GM19238 (cell line): ENCODE results near the gene BRAF.
A peak's percentile ranks its signal among the peaks of the same experiment; 100 is the strongest.
"Not testable (repeated sequence)": the region's sequence is repeated elsewhere in the genome, so short reads cannot be mapped to it uniquely, and the experiment has no call there.

Source experiments
- DNase-seq: peaks from one replicate; pipeline ENCODE4 v3.0.0; 2011; ENCODE audit warnings: low spot score; ENCODE audit not compliant: insufficient read length

Gene BRAF

DNA sequence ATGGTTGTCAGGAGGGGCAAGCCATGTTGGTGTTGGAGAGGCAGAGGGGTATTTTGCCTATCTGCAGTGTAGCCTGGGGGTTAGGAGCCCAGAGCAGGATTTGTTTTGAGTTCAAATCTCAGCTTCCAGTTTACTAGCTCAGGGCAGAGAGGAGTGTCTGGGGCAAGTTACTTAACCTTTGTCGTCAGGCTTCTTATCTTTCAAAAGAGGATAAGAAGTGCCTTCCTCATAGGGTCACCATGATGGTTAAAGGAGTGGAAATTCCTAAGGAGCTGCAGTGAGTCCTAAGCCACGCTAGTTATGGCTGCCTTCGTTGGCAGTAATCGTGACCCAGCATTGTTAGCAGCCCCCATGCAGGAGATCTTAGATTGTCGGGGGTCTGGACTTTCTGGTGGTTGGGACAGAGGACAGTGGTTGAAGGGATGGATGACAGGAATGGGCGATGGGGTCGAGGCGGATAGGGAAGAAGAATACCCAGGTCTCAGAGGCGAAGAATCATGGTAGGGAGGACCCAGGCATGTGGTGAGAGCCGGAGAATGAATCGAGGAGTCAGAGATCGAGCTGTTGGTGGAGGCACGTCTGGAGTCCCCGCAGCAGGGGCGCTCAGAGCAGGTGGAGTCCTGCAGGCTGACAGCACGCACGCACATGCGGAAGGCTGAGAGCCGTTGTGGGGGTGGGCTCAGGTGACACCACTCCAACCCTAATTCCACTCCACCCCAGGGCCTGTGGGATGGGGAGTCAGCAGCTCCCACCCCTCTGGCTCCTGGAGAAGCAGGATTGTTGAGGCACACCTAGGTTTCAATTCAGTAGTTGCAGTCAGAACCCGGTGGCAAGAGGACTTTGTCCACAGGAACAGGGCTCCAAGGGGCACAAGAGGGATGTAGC, 240.4 kb downstream of the BRAF start:
- no peak for DNase-seq

DNA sequence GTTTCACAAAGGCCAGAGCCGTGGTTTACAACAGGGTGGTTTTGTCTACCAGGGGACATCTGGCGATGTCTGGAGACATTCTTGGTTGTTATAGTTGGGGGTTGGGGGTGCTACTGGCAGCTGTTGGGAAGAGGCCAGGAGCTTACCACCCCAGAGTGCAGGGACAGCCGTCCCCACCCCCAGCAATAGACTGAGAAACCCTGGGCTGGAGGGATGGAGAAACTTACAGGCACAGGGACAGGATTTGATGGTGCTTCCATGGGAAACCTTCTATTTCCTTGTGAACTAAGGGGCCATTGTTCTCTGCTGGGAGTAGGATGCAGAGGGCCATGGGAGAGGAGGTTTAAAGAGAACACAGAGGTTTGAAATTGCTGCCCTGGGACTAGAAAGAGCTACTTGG, 241.1 kb downstream of the BRAF start:
- DNase-seq = no peak

DNA sequence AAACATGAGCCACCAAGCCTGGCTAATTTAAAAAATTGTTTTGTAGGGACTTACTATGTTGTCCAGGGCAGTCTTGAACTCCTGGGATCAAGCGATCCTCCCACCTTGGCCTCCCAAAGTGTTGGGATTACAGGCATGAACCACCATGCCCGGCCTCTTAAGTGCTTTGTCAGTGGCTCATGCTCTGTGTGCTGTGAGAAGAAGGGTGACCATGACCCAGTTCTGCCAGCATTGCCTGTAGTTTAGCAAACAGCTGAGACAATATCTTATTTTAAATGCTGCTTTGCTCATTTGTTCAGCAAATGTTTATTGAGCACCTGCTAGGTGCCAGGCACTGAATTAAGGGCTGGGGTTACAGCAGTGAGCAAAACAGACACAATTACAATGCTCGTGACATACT, 243.0 kb downstream of the BRAF start:
- DNase-seq = no peak

DNA sequence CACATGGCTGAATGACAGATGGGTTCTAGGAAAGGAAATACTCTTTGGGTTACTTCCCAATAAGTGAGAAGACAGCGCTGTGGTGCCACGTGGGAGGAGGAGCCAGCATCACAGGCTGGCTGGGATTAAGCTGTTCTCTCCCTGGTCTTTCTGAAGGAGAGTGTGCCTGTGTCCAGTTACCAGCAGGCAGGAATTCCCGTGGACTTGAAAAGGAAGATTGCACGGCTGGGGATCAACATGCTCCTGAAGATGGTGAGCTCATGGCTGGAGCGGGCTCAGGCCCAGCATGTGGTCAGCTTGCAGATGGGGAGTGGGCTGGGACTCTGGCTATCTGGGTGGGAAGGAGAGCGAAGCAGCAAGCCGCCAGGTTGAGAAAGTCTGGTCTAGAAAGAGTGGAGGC, 243.8 kb downstream of the BRAF start:
- DNase-seq = no peak

DNA sequence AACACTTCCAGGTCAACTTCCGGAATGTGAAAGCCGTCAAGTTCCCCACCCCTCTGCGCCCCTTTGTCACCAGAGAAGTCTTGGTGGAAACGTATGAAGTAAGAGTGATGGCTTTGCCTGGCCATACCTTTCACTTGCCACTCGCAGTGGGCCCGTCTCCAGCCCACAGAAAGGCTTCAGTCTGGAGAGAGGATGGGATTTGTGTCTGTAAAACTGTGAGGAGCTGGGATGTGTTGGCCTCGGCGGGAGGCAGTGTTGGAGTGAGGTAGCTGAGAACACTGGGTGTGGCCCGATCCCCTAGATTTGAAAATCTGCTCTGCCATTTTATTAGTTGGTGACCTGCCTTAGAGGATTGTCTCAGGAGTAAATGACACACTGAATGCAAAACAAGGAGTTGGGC, 245.5 kb downstream of the BRAF start:
- DNase-seq = no peak

DNA sequence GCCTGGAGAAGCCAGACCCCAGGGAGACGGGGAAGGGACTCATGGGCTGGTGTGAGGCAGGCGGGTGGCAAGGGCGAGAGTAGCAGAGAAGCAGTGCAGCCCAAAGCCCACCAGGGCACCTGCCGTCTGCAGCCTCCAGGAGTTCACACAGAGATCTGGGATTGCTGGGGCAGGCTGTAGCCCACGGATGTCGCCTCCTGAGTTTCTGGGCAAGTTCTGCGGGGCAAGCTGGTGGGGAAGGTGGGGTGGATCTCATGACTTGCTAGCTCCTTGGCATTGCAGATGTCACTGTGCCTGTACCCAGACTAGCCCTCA, 246.0 kb downstream of the BRAF start:
- DNase-seq = no peak

DNA sequence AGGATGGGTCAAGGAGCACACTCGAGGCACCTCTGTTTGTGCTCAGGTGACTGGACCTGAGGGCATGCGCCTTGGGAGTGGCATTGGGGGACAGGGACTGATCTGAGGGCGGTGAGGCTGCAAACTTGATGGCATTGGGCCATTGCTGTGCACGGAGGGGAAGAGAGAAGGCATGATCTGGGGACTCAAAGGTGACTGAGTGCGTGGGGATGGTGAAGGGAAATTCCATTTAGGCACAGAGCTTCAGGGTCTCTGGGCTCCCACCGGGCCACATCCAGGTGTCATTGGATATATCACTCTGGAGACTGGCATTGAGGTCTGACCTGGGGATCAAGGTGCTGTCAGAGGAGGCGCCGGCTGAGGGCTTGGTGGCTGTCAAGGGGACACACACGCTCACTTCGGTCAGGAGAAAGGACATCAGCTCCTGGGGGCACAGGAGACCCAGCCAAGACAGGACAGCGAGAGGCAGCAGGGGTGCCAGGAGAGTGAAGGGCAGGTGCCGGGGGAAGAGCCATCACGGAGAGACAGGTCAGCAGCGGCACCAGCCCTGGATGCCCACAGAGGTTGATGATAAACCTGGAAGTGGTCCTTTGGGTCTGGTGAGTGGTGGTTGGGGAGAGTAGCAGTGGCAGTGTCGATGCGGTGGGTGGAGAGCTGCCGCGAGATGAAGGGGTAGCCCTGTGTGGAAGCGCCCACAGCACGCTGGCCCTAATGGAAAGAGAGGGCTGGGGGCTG, 246.5 kb downstream of the BRAF start:
- DNase-seq = no peak

DNA sequence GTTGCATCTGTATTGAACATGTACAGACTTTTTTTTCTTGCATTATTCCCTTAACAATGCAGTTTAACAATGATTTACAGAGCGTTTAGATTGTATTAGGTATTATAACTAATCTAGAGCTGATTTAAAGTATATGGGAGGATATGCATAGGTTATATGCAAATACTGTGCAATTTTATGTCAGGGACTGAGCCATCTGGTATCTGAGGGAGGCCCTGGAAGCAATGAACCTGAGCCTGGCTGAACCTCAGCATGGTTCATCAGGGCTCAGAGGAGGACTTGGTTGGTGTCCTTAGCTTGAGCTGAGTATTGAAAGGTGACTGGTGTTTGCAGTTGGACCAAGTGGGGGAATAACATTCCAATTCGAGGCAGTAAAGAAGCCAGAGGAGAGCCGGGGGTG, 247.2 kb downstream of the BRAF start:
- no peak for DNase-seq

DNA sequence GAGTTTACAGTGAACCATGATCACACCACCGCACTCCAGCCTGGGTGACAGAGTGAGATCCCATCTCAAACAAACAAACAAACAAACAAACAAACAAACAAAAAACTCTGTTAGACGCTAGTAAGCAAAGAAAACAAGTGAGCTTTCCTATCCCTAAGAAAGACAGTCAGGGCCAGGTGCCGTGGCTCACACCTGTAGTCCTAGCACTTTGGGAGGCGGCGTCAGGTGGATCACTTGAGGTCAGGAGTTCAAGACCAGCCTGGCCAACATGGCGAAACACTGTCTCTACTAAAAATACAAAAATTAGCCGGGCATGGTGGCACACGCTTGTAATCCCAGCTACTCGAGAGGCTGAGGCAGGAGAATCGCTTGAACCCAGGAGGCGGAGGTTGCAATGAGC, 247.8 kb downstream of the BRAF start:
- not testable (repeated sequence) for DNase-seq

DNA sequence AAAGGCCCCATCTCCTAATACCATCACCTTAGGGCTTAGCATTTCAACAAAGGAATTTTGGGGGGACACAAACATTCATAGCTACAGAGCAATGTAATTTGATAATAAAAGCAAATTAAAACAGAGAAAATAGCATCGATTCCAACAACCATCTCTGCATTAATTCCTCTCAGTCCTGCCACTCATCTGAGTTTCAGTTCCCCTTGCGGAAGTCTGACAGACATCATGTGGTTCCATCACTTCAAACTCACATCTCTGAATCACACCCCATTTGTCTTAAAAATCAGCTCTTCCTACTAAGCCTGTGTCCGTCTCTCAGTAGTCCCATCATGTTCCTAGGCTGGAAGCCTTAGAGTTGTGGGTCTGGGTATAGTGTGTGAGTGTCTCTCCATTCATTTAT, 248.4 kb downstream of the BRAF start:
- peak; percentile 50 for DNase-seq

DNA sequence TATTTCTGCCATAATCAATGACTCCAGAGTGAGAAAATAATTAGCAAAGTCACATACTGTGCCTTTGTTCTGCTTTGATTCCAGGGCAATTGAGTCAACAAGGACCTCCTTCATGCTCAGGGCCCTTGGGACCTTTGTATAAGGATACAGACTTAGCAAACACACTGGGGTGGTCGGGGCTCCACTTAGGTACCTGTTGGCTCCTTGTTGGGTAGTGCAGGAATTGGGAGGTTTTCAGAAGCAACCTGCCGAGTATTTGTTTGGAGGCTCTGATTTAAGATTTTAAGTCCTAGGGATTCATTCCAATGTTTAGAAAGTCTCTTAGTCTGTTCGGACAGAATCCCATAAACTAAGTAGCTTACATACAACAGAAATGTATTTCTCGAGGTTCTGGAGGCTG, 249.0 kb downstream of the BRAF start:
- DNase-seq = no peak

DNA sequence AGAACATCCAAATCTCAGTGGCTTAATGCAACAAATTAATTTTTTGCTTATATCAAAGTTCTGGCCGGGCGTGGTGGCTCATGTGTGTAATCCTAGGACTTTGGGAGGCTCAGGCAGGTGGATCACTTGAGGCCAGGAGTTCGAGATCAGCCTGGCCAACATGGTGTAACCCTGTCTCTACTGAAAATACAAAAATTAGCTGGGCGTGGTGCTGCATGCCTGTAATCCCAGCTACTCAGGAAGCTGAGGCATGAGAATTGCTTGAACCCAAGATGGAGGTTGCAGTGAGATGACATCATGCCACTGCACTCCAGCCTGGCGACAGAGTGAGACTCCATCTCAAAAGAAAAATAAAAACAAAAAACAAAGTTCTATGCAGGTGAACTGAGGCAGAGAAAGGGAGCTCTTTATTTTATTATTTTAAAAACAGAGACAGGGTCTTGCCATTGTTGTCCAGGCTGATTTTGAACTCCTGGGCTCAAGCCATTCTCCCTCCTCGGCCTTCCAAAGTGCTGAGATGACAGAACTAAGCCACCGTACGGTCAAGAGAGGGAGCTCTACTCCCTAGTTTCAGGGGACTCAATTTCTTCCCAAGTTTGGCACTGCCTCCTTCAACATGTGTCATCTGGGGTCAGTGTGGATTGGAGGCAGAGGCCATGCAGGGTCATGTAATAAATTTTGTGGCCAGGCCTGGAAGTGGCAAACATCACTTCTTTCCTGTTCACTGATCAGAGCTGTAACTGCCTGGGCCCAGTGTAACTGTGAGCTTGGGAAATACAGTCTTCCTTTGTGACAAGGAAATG, 249.6 kb downstream of the BRAF start:
- no peak for DNase-seq

DNA sequence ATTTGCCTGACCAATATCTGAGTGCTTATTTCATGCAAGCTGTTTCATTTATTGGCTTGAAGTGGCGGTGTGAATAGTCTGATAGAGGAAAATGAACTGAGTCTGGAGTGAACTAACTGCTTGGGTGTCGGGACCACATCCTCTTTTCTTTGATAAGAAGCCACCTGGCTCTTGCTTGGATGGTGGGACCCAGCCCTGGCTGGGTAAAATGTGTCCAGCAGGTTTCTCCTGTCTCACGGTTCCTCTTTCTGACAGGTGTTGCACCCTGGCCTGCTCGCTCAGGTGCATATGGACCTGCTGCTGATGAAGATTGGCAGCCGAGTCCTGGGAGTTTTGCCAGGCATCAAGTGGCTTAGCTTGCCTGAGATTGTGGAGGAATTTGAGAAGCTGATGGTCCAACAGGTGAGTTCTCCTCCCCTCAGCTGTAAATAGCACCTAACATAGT, 250.4 kb downstream of the BRAF start:
- DNase-seq = peak; percentile 55

DNA sequence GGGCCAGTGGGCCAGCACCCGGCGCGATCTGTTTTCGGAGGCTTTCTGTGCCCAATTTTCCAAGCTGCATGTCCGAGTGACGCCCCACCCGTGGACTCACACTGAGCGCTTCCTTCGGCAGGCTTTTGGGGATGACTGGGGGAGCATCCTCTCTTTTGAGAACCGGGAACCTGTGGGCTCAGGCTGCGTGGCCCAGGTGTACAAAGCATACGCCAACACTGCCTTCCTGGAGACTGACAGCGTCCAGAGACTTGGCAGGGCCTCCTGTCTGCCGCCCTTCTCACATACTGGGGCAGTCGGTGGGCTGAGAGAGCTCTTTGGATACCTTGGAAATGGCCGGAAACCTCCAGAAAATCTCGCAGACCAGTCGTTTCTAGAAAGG, 251.0 kb downstream of the BRAF start:
- DNase-seq = no peak

DNA sequence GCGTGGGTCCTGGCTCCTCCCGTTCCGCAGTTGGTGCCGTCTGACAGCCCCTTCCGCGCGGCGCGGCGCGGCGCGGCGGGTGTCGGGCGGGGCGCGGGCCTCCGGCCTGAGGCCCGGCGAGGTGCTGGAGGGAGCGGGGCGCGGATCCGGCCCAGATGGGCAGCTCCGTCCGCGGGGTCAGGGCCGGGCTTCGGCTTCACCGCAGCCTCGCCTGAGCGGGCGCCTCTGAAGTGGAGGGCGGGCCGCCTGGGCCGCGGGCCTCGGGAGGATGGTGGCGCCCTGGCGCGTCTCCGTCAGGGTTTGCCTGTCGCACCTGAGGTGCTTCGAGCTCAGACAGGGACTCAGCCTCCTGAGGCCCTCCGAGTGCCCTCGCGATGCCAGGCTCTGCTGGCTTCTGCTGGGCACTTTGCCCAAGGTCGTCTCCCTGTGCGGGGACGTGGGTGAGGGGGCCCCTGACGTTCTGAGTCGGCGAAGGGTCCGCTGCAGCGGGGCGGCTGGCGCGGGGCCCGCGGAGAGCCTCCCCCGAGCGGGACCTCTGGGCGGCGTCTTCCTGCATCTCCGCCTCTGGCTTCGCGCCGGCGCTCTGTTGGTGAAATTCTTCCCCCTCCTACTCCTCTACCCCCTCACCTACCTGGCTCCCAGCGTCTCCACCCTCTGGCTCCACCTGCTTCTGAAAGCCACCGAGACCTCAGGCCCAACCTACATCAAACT, 251.5 kb downstream of the BRAF start:
- peak; percentile 64 for DNase-seq

DNA sequence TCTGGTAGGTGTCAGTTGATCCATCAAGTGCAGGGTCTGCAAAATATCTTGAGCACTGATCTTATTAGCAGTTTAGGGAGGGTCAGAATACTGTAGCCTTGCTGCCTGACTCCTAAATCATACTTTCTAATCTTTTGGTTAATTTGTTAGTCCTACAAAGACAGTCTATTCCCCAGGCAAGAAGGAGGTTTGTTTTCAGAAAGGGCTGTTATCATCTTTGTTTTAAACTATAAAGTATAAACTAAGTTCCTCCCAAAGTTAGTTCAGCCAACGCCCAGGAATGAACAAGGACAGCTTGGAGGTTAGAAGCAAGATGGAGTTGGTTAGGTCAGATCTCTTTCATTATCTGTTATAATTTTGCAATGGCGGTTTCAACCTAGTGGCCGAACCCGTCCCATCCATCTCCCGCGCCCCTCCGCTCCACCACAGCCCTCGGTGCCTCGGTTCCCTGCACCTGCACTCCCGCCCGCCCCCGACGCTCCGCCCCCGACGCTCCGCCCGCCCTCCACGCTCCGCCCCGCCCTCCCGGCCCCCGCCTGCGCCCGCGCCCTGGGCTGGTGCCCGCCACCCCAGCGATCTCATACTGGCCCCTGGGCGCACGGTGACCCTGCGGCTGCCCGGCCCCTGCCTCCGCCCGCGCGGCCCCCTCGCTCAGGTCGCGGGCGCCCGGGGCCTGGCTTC, 252.2 kb downstream of the BRAF start, which contains the start of gene ADCK2:
Gene ADCK2 (plus strand): TSS at position 564 of the 681 bp plus-strand sequence. CDS start 386 bp downstream, outside the sequence.
- peak; percentile 85 for DNase-seq

DNA sequence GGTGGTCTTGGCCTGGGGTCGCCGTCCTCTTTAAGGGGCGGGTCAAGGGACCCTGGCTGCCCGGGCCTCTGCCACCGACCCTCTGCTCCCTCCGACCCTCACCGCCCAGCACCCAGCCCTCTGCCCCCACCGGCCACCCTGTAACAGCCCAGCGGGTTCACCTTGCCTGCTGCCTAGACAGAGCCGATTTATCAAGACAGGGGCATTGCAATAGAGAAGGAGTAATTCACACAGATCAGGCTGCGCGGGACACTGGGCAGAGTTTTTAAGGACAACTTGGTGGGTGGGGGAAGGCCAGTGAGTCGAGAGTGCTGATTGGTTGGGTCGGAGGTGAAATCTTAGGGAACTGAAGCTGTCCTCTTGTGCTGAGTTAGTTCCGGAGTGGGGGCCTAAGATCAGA, 252.8 kb downstream of the BRAF start:
- DNase-seq = no peak

DNA sequence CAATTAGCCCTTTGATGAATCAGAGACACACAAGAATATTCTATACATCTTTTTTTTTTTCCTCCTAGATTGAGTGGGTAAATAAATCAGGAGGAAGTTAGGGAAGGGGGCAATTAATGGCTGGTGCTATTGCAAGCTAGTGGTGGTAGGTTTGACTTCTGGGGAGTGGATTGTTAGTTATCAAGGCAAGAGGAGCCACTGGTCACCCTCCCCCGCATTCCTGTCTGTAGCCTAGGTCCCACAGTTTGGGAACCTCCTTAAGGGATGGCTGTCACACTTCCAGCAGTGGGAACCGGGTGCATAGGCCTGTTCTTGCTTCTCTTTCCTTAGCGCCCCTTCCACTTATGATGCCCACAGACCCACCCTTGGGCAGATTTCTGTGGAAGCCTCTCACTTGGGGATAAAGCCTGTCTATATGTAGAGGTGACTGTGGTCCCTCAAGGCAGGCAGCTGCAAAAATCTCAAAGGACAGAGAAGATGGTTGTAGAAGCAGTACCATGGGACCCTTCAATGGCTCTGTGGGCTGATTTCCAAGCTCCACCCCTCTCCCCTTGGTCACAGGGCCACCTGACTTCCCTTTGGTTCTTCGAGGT, 254.3 kb downstream of the BRAF start:
- no peak for DNase-seq

DNA sequence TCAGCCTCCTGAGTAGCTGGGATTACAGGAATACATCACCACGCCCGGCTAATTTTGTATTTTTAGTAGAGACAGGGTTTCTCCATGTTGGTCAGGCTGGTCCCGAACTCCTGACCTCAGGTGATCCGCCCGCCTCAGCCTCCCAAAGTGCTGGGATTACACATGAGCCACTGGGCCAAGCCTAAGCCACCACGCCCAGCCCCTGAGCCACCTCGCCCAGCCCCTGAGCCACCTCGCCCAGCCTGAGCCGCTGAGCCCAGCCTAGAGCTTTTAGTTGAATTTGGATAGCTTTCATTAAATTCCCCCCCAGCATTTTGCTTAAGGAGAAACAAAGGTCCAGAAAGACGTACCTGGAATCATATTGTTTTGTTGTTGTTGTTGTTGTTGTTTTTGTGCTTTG, 254.9 kb downstream of the BRAF start:
- not testable (repeated sequence) for DNase-seq

DNA sequence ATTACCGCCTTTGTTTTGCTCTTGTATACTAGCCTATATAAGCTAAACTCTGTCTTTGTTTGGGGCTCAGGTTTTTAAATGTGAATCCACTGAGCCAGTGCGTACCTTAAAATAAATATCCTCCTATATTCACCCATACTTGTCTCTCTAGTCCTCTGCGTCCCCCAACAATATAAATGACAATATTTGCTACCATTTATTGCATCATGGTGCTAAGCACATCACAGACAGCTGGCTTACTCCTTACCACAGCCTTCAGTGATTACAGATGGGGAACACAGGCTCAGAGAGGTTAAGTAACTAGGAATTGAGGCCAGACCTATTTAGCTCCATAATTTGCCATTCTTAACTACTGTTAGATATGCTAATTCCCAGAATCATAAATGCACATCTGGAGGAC, 255.4 kb downstream of the BRAF start:
- DNase-seq = no peak
